Measurements from ENCODE around the gene ZDHHC19. TPM values are rescaled to one million over a fixed set of nuclear protein-coding genes. Genes with fewer than 3 reads are reported as not detected.
"Not testable (repeated sequence)": the region's sequence is repeated elsewhere in the genome, so short reads cannot be mapped to it uniquely, and the experiment has no call there.

The ZDHHC19 gene
- total and polyA plus RNA-seq, 2 donors from 2014 or later: 0.57 to 0.92 TPM

GRCh38 chr3:196254376-196255283 lies 43.4 kb upstream of the ZDHHC19 start:
- FAIRE-seq (no peak), DNase-seq (no peak)
- Histone ChIP-seq H3K27ac (ENCODE audit: low read depth in 2 of 2, low read length in 2 of 2) (no peak overlapping the region), H3K9ac (ENCODE audit: low read length in 3 of 3) (no peak overlapping the region), H3K36me3 (ENCODE audit: control insufficient read depth in 2 of 3, insufficient read depth in 3 of 3, low read length in 3 of 3) (peaks cover 0 to 15% (median 10%) of the 10 kb centered on the region in 3 donors), H3K4me3 (ENCODE audit: low read length in 3 of 3) (no peak overlapping the region), H3K9me3 (ENCODE audit: control insufficient read depth in 2 of 3, insufficient read depth in 1 of 3, low read length in 3 of 3) (no peaks in the 10 kb centered on the region), H3K4me1 (ENCODE audit: control insufficient read depth in 2 of 3, insufficient read depth in 2 of 3, low read depth in 1 of 3, low read length in 3 of 3) (no peaks in the 10 kb centered on the region), H3K27me3 (ENCODE audit: control insufficient read depth, insufficient read depth, low read length) (no peaks in the 10 kb centered on the region)
- intact Hi-C loops (cut with DNase I): no loop called here
- TF ChIP-seq CTCF (IDR thresholded peaks at IDR 0.05; ENCODE audit: borderline replicate concordance, extremely low read depth, insufficient read depth): no peak

GRCh38 chr3:196251918-196252317 lies 40.7 kb upstream of the ZDHHC19 start:
- H3K27me3 ChIP-seq (ENCODE audit: control insufficient read depth, insufficient read depth, low read length): no peaks in the 10 kb centered on the region
- TF ChIP-seq CTCF (IDR thresholded peaks at IDR 0.05; ENCODE audit: borderline replicate concordance, extremely low read depth, insufficient read depth): no peak
- H3K4me1 ChIP-seq (ENCODE audit: control insufficient read depth in 2 of 3, insufficient read depth in 2 of 3, low read depth in 1 of 3, low read length in 3 of 3): no peaks in the 10 kb centered on the region
- H3K9me3 ChIP-seq (ENCODE audit: control insufficient read depth in 2 of 3, insufficient read depth in 1 of 3, low read length in 3 of 3): no peaks in the 10 kb centered on the region
- no peak overlapping the region for H3K4me3 ChIP-seq (ENCODE audit: low read length in 3 of 3)
- no peak overlapping the region for H3K9ac ChIP-seq (ENCODE audit: low read length in 3 of 3)
- no peak overlapping the region for H3K27ac ChIP-seq (ENCODE audit: low read depth in 2 of 2, low read length in 2 of 2)
- peaks cover 2 to 23% (median 13%) of the 10 kb centered on the region in 3 donors for H3K36me3 ChIP-seq (ENCODE audit: control insufficient read depth in 2 of 3, insufficient read depth in 3 of 3, low read length in 3 of 3)
- intact Hi-C loops (cut with DNase I): no loop called here
- DNase-seq (no peak), FAIRE-seq (no peak)

- Histone ChIP-seq H3K27me3 (ENCODE audit: control insufficient read depth, insufficient read depth, low read length) (no peaks in the 10 kb centered on the region), H3K9me3 (ENCODE audit: control insufficient read depth in 2 of 3, insufficient read depth in 1 of 3, low read length in 3 of 3) (no peaks in the 10 kb centered on the region), H3K9ac (ENCODE audit: low read length in 3 of 3) (no peak overlapping the region), H3K36me3 (ENCODE audit: control insufficient read depth in 2 of 3, insufficient read depth in 3 of 3, low read length in 3 of 3) (peaks cover 3 to 23% (median 7%) of the 10 kb centered on the region in 3 donors), H3K4me3 (ENCODE audit: low read length in 3 of 3) (no peak overlapping the region), H3K27ac (ENCODE audit: low read depth in 2 of 2, low read length in 2 of 2) (no peak overlapping the region), H3K4me1 (ENCODE audit: control insufficient read depth in 2 of 3, insufficient read depth in 2 of 3, low read depth in 1 of 3, low read length in 3 of 3) (no peaks in the 10 kb centered on the region)
- FAIRE-seq (no peak), DNase-seq (no peak)
- intact Hi-C loops (cut with DNase I): no loop called here
- no peak for TF ChIP-seq CTCF (IDR thresholded peaks at IDR 0.05; ENCODE audit: borderline replicate concordance, extremely low read depth, insufficient read depth)
Observed at GRCh38 chr3:196246612-196247308, 35.6 kb upstream of the ZDHHC19 start.

GRCh38 chr3:196244166-196244565 lies 33.0 kb upstream of the ZDHHC19 start:
- H3K9me3 ChIP-seq (ENCODE audit: control insufficient read depth in 2 of 3, insufficient read depth in 1 of 3, low read length in 3 of 3); H3K27ac ChIP-seq (ENCODE audit: low read depth in 2 of 2, low read length in 2 of 2); intact Hi-C loops (cut with DNase I); H3K9ac ChIP-seq (ENCODE audit: low read length in 3 of 3); H3K27me3 ChIP-seq (ENCODE audit: control insufficient read depth, insufficient read depth, low read length); H3K4me1 ChIP-seq (ENCODE audit: control insufficient read depth in 2 of 3, insufficient read depth in 2 of 3, low read depth in 1 of 3, low read length in 3 of 3); DNase-seq; H3K4me3 ChIP-seq (ENCODE audit: low read length in 3 of 3); FAIRE-seq: not testable (repeated sequence)
- peaks cover 5 to 38% (median 11%) of the 10 kb centered on the region in 3 donors for H3K36me3 ChIP-seq (ENCODE audit: control insufficient read depth in 2 of 3, insufficient read depth in 3 of 3, low read length in 3 of 3)

Data from kidney (tissue), 14 donors.